ENCODE results near the gene GNAS-AS1.

Gene GNAS-AS1

DNA sequence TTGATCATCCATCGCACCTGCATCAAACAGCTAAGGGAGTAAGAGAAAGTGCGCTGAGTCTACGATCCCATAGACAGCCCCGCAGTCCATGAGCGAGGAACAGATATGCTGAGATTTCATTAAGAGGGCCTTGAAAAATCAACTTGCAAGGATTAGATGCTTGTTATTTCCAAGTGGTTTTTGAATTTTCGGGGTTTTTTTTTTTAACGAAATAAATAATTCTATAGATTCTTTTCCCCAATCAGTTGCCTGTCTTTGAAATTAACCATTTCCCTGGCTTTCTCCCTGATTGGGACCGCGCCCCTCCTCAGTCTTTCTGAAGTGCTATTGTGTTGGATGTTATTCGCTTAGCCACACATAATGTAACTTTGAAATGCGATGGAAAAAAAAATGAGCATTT is 48.6 kb downstream of the GNAS-AS1 start:
- no peak for DNase-seq

DNA sequence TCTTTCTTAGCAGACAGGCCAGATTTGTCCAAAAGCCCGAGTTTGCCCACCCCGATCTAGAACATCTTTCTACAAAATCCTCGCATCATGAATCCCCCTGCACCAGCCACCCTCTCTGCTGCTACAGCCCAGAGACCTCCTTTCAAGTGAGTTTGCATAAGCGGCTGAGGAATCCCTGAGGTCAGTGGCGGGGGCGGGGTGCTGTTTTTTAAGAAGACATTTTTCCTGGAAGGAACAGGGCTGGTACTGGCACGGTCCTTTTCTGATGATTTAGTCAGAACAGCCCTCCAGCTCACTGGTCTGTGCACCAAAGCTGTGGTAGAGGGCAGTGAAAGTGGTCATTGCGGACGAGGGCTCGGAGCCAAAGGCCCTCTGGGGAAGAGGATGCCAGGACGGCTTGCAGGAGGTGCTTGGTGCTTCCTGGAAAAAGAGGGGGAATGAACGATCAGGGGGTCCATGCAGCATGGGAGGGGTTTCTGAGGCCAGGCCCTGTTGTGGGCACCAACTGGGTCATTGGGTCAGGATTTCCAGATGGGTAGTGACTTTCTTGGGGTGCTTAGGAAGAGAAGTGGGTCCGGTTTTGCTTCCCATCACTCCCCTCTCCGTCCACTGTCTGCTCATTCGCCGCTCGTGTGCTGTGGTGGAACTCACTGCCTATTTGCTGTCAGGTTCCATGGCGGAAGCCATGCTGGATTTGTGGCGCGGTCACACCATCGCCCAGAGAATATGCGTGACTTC is 50.4 kb downstream of the GNAS-AS1 start:
- DNase-seq: no peak

DNA sequence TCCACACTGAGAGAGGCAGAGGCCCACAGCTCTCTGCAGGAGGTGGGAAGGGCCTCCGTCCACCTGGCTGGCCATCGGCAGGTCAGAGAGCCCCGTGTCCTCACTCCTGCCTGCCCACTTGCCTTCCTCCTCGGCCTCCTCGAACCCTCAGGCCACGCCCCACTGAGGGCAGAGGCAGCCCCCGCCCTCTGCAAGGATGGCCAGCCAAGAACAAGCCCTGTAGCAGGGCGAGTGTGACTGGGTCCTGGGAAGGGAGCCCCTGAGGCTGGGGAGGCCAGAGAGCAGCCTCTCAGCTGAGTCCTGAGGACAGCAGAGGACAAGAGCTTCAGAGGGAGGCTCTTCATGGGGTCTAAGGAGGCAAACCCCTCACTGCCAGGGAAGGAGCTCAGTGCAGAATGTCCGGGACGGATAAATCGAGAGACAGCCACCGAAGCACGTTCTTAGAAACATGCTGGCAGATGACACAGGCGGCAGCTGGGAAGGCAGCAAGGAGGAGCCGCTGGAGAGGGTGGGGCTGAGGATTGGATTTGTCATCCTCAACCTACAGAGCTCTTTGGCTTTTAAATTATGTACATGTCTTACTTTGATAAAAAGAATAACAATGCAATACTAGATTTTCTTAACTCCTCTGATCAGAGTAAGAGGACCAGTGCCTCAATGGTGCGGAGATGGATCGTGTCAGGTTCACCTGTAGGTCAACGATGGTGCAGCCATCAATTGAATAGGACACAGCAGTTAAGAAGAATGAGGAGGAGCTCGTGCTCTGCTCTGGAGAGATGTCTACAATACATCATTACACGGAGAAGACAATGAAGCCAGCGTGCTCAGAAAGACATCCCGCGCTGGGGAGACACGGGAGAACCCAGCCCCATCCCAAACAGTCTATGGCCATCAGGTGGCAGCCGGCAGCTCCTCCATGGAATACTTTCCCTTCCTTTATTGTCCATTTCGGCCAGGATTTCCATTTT is 53.0 kb downstream of the GNAS-AS1 start:
- no peak for DNase-seq

DNA sequence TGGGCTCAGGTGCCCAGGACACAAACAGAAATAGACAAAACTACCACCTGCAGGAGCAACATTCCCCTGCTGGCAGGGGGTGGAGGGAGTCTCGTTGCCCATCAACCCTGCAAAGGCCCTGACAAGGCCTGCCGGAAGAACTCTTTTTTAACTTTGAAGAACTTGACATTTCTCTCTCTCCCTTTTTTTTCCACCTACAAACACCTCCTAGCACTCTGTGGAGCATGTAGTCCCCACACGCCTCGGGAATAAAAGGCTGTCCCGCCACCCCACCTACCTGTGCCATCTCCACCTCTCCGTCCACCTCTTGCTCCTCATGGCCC is 54.8 kb downstream of the GNAS-AS1 start:
- no peak for DNase-seq

DNA sequence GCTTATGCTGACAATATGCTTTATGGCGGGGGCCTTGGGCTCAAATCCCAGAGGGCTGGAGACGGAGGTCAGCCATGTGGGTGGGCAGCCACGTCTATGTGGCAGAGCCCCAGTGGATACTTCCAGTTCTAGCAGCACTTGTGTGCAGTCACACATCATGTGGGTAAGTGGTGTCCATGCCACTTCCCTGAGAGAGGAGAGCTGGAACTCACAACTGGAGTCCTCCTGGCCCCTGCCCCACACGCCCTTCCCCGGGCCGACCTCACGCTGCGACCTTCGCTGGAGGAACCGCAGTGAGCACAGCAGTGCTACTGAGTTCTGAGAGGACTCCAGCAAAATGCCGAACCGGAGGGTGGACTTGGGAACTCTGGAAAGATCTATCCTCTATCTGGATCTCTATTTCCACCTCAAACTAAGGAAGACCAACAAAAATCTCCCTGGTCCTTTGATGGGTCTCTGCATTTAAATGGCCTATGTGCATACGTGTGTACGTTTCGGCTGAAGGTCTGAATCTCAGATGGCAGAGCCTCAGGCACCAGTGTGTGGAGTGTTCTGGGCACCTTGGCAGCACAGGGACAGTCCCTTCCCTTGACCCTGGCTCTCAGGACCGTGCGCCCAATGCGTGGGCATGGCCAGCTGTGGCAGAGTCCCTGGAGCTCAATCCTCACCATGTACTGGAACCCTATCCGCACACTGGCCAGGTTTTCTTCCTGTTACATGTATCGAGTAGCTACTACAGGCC is 55.4 kb downstream of the GNAS-AS1 start:
- no peak for DNase-seq

DNA sequence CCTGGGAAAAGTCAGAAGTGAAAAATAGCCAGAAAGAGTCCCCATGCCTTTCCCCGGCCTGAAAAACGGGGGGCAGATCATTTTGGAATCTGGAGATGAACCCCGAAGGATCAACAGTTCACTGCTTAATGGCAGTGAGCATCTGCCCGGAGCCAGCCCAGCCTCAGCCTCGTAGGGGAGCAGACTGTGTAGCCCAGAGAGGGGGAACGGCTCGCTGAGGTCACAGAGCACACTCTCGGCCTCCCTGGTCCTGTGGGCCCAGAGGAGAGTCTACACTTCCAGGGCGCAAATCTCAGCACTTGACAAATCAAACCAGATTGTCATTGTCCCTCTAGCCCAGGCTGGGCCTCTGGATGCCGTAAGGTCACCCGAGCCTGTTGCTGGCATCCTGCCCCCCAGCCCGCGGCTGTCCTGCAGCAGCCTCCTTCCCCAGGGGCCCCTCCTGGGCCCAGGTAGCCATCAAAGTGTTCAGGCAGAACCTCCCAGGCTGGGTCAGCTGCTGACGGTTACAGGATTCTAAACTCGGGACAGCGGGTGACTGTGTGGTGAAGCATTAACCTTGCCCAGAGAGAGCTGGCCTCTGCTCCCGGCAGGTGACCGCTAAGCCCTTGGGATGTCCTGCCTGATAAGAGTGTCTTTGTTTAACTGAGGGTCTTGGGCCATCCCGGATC is 56.1 kb downstream of the GNAS-AS1 start:
- DNase-seq: no peak

DNA sequence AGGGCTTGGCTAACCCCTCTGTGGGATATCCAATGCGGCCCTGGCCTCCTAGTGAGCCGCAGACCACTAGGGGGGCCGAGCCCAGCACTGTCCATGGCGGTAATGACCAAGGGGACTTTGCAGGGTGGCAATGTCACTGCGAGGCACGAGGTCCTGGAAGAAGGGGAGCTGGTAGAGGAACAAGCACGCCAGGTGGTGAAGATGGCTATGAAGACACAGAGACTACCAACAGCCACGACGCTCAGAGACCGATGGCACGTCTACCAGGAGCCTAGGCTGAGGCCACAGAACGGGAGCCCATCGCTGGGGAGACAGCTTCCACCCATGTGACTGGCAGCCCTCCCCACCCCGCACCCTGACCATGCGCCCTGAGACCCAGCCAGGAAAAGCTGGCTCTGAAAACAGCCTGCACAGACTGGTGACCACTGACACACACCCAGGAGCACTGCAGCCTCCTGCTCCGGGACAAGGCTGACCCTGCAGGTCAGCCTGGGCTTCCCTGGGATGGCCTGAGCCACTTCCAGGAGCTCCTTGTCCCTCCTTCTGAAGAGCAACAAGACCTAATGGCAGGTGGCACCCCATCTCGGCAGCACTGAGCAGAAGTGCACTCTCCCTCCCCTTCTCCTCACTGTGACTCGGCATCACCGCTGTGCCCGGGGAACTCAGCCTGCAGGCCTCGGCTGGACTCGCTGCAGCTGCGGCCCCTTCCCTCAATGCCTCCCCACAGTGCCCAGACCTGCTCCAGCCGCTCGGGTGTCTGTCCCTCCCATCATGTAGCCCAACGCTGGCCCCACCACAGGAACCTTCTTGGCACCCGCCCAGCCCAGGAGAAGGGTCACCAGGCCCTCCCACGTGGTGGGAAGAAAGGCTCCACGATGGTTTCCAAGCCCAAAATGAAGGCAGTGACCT is 56.9 kb downstream of the GNAS-AS1 start:
- no peak for DNase-seq

DNA sequence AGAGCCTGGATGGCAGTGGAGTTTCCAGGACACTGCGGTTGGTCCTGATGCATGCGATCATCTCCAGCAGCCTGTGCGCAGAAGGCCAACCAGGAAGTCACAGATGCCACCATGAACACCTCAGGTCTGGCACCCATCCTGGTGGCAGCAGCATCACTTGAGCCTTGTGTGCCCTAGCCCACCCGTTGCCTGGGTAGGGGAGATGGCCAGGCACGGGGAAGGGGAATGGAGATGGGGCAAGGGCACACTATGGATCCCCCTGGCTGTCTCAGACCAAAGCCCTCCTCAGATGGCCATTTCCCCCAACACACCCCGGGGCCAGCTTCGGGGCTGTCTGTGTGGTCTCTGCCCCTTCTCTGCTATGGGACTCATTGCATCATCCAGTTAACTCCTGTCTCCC is 58.3 kb downstream of the GNAS-AS1 start:
- DNase-seq: no peak

DNA sequence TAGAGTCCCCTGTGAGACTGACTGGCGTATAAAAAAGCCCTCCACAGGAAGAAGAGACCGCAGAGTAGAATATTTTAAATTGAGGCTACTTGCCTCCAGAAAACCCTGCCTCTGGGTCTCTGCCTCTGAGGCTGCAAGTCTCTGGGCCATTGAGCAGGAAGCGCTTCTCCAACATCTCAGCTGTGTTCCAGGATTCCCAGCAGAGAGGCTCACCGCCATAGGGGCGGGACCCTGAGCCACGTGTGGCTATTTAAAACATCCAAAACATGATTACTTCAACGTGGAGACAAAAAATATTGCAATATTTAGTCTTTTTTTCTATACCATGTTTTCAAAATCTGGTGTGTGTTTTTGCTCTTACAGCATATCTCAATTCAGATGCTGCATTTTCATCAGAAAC is 59.4 kb downstream of the GNAS-AS1 start:
- no peak for DNase-seq

DNA sequence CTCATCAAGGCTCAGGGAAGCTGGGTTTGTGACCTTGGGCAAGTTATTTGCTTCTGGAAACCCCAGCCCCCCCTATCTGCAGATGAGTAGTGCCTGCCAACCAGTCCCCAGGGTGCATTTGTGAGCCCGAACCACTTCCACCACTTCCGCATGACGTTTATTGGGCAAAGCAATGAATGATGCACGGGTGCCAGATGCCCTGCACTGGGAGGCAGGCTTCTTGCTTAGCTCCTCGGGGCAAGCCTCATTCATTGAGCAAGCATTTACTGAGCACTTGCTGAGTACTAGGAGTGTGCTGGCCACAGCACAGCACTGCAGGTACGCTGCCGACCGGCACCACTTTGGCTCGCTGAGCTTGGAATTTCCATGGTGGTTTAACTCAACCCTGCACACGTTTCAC is 60.2 kb downstream of the GNAS-AS1 start:
- DNase-seq: no peak

DNA sequence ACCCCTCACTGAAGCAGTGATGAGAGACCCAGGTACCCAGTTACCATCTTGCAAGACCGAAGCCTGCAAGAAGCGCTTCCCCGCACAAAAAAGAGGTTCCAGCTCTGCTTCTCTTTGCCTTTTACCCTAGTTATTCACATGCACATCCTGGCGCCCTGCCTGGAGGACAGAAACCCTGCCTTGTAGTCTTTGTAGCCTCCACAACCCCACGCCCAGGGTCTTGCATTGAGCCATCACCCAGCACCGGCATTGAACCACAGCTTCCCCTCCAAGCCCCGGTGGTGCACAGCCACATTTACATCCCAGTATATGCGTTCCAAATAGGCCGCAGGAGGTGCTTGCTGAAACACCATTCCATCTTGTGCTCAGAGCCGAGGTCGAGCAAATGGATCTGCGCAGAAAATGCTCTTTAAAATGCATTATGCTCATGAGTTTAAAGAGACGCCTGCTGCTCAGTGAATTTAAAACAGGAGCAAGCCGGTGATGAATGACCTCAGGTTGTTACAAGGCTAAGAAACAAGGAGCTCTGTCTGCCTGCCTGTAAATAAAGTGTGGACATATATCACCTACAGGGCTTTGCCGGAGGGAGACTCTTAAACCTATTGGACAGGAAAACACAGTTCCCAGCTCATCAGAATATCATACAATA is 61.7 kb downstream of the GNAS-AS1 start:
- no peak for DNase-seq

DNA sequence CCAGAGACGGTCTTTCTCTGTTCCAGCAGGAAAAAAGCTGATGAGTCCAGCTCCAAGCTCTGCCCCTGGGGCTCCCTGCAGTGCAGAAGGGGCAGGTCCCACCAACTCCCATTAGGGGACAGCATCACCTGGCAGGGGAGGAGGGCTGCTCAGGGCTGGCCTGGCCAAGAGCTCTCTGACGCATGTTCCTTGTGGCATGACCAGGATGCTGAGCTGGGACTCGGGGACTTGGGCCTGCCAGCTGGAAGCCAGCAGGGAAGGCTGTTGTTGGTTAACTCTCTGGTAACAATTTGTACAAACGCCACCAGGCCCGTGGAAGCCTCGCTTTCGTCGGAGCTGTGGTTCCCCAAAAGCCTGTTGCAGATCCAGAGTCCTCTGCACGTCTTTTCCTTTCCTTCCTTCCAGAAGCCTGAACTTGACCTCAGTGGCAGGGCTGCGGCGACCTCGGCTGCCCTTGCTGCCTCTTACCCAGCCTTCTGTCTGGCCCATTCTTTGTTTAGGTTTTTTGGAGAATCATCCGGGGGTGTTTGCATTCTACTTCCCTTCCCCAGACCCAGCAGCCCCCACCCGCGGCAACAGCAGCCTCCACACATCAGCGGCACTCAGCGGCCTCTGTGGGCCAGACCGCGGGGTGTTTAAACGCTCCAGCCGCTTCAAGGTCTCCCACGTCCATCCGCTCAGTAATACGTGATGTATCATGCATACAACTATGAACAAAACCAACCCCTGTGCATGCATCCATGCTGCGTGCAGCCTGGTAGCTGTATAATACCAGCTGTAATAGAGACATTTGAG is 63.3 kb downstream of the GNAS-AS1 start:
- no peak for DNase-seq

DNA sequence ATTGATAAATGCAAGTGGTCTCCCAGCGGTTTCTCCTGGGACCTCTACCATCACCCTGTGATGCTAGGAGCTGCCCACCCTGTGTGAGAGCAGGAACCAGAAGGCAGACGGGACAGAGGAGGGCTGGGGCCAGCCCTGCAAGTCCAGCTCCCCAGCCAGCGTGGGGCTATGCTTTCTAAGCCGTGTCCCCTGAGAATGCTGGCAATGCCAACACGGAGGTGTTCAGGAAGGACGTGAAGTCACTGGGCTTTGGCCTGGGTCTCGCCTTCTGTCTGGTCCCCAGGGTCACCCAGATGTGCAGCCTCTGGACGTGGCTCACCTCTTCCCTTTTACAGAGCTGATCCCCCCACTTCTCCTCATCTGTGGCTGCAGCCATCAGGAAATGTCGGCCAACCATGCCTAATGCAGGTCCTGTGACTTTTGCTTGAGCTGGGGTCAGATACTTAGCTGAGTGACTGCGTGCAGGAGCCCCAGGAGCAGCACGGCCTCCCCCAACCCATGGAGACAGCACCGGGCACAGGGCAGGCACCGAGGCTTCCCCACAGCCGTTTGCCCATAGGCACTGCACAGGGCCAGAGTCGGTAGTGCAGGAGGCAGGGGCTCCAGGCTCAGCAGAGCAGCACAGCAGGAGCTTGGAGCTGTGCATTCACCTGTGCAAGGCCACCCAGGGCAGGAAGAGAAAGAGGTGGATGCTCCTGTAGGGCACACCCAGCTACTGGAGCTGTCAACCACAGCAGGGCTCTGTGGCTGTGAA is 66.2 kb downstream of the GNAS-AS1 start:
- no peak for DNase-seq

DNA sequence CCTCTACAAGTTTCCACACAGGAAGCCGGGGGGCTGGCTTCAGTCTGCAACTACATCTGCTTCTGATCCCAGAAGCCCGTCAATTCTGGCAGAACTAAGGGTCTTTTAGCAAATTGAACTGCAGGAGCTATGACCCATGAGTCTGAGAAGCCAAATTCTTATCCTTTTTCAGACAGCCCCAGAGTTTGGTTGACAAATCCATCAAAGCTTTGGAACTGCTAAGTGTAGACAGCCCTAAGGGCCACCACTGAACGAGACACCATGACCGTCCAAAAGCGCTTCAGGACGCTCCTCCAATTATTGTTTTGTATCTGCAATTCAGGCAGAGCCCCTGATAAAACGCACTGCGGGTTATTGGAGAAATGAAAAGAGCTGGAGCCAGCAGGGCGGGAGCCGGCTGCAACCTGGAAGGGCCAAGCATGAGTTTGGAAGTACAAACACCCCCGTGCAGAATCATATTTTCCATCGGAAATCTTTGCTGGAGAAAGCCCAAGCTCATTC is 67.1 kb downstream of the GNAS-AS1 start:
- DNase-seq: no peak

DNA sequence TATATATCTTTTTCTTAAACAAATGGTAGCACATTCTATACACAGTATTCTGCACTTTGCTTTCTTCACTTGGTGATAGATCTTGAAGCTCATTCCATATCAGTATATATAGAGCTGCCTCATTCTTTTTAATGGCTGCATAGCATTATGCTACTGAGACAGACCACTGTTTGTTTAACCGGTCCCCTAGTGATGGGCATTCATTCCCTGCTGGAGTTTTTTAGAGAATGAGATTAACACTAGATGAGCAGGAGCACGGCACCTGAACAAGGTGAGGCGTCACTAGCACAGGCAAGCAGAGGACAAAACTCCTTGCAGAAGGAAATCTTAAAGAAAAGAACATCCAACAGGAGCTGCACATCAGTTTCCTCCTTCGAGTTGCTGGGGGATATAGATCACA is 69.6 kb downstream of the GNAS-AS1 start:
- DNase-seq: no peak

DNA sequence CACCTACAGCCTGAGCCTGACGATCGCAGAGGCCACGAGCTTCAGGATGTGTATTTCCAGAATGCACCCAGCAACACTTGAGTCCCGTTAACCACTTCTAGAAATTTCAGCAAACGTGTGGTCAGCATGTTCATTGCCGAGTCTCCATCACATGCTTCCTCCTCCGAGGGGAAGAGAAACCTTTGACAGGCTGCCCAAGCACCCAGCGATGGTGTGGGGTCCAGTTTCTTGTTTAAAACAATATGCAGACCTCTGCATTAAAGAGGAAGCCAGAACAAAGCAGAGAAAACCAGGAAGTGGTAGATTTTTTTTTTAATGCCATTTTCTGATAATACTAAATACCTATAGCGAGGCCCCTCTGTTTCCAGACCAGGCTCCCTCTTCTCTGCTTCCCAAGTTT is 71.9 kb downstream of the GNAS-AS1 start:
- DNase-seq: no peak

DNA sequence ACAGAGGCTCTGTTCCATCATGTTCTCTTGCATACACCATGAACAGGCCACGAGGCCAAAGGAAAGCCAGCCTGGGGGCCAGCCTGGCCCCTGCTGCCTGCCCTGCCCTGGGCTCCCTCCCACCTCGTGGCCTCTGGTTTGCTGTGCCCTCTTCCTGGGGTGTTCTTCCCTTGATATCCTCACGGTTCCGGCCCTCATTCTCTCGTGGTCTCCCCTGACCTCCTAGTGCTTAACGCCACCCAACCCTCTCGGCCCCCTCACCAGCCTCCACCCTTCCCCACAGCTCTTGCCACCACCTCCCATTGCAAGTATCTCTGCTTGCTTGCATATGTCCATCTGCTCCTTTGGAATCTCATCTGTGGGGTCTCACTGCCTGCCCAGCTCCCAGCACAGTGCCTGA is 73.0 kb downstream of the GNAS-AS1 start:
- DNase-seq: no peak

DNA sequence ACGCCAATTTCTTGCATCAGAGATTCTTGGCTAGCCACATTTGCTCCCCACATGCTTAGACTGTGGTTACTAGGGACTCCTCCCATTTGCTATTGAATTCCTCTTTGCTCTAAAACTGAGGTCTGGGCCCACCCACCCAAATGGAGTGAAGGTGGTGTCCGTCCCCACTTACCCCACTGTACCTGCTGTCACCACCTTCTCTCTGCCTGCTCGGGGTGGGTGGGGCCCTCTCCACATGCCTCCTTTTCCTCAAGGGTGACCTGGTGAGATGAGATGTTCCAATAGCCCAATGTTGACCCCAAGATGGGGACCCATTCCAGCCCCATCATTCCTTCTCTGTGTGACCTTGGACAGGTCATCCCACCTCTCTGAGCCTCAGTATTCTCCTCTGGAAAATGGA is 74.6 kb downstream of the GNAS-AS1 start:
- DNase-seq: no peak

DNA sequence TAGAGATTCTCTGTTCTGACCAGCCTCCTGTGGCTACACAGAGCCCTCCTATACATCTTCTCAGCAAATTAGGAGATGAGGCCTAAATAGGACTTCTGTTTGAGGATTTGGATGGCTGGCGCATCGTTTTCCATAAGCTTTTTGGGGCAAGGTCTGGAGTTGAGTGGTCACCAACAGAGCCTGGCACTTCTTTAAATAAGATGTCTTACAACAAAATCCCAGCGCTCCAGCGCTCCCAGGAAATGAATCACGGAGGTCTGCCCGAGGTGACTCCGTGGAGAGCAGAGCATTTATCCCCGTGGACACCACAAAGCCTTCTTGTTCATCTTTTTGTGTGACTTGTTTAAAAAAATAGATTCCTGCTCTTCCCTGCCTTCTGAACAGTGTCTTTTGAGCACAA is 75.3 kb downstream of the GNAS-AS1 start:
- no peak for DNase-seq

Measured in activated CD4-positive, alpha-beta T cell treated with anti-CD3 and anti-CD28 coated beads for 4 hours (primary cell).